HepG2 (cell line): ENCODE measurements around the gene TPRN. TPM values are rescaled to one million over a fixed set of nuclear protein-coding genes. Genes with fewer than 3 reads are reported as not detected.

Experiments used
- KLF16 ChIP-seq, 2 experiments: sonication (generic) in 1 of 2; formaldehyde crosslinking in 1 of 2; IDR thresholded peaks; 2 replicates each; pipeline versions ENCODE4 v1.6.1 to v1.8.0; 2016 to 2023; ENCODE audit warnings: missing genetic modification reagents in 2 of 2, missing compliant biosample characterization in 1 of 2
- KLF9 ChIP-seq: IDR thresholded peaks from 2 replicates; pipeline ENCODE4 v1.6.1; 2016; ENCODE audit warnings: low read depth
- NFYC ChIP-seq: IDR thresholded peaks from 2 replicates; pipeline ENCODE4 v1.6.1; 2016; ENCODE audit warnings: missing genetic modification reagents, missing compliant biosample characterization
- SPEN ChIP-seq: sonication (generic); formaldehyde crosslinking; IDR thresholded peaks from 2 replicates; pipeline ENCODE4 v1.5.1; 2020; ENCODE audit warnings: low read depth, mild to moderate bottlenecking, missing genetic modification reagents
- TP53 ChIP-seq: sonication (generic); formaldehyde crosslinking; conservative IDR thresholded peaks from 2 replicates; pipeline ENCODE4 v1.4.0; 2020; ENCODE audit warnings: missing genetic modification reagents
- ZBTB37 ChIP-seq: sonication (generic); formaldehyde crosslinking; IDR thresholded peaks from 2 replicates; pipeline ENCODE4 v1.4.0; 2020; ENCODE audit warnings: mild to moderate bottlenecking, missing genetic modification reagents
- ZNF556 ChIP-seq: sonication (generic); formaldehyde crosslinking; IDR thresholded peaks from 2 replicates; pipeline ENCODE4 v1.4.0; 2020; ENCODE audit warnings: mild to moderate bottlenecking, missing genetic modification reagents, borderline replicate concordance
- ZNF557 ChIP-seq: sonication (generic); formaldehyde crosslinking; IDR thresholded peaks from 2 replicates; pipeline ENCODE4 v1.4.0; 2020; ENCODE audit warnings: missing genetic modification reagents
- ZNF567 ChIP-seq: sonication (generic); formaldehyde crosslinking; IDR thresholded peaks from 2 replicates; pipeline ENCODE4 v1.8.1; 2023; ENCODE audit warnings: mild to moderate bottlenecking, missing genetic modification reagents, borderline replicate concordance
- polyA plus RNA-seq, 8 experiments: library from polyadenylated mRNA; depleted of rRNA in 3 of 8; stranded (reverse) in 7 of 8; unstranded in 1 of 8; fragments of >200 nt; fragmentation: Illumina TruSeq in 4 of 8; extraction: Trizol in 4 of 8; gene quantifications; 2 replicates each; pipeline versions ENCODE4 v1.2.1 to v1.2.3, GENCODE V29; 2011 to 2016; ENCODE audit warnings: low read depth in 4 of 8, missing spikeins in 1 of 8, mixed read lengths in 1 of 8; ENCODE audit not compliant: insufficient read depth in 1 of 8
- total RNA-seq, 5 experiments: library from RNA; depleted of rRNA; stranded (reverse); fragments of >200 nt; fragmentation: Illumina TruSeq; extraction: Trizol; gene quantifications; 2 replicates each; pipeline ENCODE4 v1.2.3, GENCODE V29; 2016; ENCODE audit warnings: low read depth in 1 of 5
- TF ChIP-seq, protein P1 (sequence below): sonication (generic); formaldehyde crosslinking; IDR thresholded peaks from 2 replicates; pipeline ENCODE4 v1.5.0; 2020; ENCODE audit warnings: mild to moderate bottlenecking, missing genetic modification reagents
- TF ChIP-seq, protein P2 (sequence below): sonication (generic); formaldehyde crosslinking; IDR thresholded peaks from 2 replicates; pipeline ENCODE4 v1.4.0; 2020; ENCODE audit warnings: mild to moderate bottlenecking, missing genetic modification reagents, borderline replicate concordance
- TF ChIP-seq, protein P3 (sequence below): sonication (generic); formaldehyde crosslinking; IDR thresholded peaks from 2 replicates; pipeline ENCODE4 v1.4.0; 2020; ENCODE audit warnings: low read depth, mild to moderate bottlenecking, missing genetic modification reagents
- TF ChIP-seq, protein P4 (sequence below), 2 experiments: sonication (generic) in 1 of 2; formaldehyde crosslinking in 1 of 2; IDR thresholded peaks; 2 replicates each; pipeline versions ENCODE4 v1.6.1 to v1.9.0; 2014 to 2022; ENCODE audit warnings: antibody characterized with exemption in 1 of 2, borderline replicate concordance in 1 of 2, inconsistent platforms in 1 of 2, low read depth in 1 of 2, missing genetic modification reagents in 1 of 2
- TF ChIP-seq, protein P5 (sequence below): sonication (generic); formaldehyde crosslinking; IDR thresholded peaks from 2 replicates; pipeline ENCODE4 v1.5.1; 2020; ENCODE audit warnings: missing genetic modification reagents, mild to moderate bottlenecking, borderline replicate concordance

TPRN gene
- total and polyA plus RNA-seq, 2 of the 13 experiments (the other 11 are each of a cell fraction or from before 2014, with no cell fraction given) = 10.1 to 19.2 TPM

- peak; percentile 78; the same call in 1 of the 2 replicates for TF ChIP-seq SPEN
- TF ChIP-seq KLF9 (CRISPR knock-in tag) = no peak
- TF ChIP-seq TP53 = no peak
- TF ChIP-seq, protein P1, sequence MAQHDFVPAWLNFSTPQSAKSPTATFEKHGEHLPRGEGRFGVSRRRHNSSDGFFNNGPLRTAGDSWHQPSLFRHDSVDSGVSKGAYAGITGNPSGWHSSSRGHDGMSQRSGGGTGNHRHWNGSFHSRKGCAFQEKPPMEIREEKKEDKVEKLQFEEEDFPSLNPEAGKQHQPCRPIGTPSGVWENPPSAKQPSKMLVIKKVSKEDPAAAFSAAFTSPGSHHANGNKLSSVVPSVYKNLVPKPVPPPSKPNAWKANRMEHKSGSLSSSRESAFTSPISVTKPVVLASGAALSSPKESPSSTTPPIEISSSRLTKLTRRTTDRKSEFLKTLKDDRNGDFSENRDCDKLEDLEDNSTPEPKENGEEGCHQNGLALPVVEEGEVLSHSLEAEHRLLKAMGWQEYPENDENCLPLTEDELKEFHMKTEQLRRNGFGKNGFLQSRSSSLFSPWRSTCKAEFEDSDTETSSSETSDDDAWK (CRISPR knock-in tag) = no peak
- peak in 1 of 2 experiments; percentile 40; a peak in 1 of 4 replicates for TF ChIP-seq KLF16 (CRISPR knock-in tag; IDR thresholded peaks at IDR 0.05)
- TF ChIP-seq, protein P2, sequence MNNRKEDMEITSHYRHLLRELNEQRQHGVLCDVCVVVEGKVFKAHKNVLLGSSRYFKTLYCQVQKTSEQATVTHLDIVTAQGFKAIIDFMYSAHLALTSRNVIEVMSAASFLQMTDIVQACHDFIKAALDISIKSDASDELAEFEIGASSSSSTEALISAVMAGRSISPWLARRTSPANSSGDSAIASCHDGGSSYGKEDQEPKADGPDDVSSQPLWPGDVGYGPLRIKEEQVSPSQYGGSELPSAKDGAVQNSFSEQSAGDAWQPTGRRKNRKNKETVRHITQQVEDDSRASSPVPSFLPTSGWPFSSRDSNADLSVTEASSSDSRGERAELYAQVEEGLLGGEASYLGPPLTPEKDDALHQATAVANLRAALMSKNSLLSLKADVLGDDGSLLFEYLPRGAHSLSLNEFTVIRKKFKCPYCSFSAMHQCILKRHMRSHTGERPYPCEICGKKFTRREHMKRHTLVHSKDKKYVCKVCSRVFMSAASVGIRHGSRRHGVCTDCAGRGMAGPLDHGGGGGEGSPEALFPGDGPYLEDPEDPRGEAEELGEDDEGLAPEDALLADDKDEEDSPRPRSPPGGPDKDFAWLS = no peak
- TF ChIP-seq NFYC (CRISPR knock-in tag) = no peak
- TF ChIP-seq, protein P3, sequence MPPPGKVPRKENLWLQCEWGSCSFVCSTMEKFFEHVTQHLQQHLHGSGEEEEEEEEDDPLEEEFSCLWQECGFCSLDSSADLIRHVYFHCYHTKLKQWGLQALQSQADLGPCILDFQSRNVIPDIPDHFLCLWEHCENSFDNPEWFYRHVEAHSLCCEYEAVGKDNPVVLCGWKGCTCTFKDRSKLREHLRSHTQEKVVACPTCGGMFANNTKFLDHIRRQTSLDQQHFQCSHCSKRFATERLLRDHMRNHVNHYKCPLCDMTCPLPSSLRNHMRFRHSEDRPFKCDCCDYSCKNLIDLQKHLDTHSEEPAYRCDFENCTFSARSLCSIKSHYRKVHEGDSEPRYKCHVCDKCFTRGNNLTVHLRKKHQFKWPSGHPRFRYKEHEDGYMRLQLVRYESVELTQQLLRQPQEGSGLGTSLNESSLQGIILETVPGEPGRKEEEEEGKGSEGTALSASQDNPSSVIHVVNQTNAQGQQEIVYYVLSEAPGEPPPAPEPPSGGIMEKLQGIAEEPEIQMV (CRISPR knock-in tag) = no peak; the same call in 1 of the 2 replicates
- TF ChIP-seq, protein P4, sequence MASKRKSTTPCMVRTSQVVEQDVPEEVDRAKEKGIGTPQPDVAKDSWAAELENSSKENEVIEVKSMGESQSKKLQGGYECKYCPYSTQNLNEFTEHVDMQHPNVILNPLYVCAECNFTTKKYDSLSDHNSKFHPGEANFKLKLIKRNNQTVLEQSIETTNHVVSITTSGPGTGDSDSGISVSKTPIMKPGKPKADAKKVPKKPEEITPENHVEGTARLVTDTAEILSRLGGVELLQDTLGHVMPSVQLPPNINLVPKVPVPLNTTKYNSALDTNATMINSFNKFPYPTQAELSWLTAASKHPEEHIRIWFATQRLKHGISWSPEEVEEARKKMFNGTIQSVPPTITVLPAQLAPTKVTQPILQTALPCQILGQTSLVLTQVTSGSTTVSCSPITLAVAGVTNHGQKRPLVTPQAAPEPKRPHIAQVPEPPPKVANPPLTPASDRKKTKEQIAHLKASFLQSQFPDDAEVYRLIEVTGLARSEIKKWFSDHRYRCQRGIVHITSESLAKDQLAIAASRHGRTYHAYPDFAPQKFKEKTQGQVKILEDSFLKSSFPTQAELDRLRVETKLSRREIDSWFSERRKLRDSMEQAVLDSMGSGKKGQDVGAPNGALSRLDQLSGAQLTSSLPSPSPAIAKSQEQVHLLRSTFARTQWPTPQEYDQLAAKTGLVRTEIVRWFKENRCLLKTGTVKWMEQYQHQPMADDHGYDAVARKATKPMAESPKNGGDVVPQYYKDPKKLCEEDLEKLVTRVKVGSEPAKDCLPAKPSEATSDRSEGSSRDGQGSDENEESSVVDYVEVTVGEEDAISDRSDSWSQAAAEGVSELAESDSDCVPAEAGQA (IDR thresholded peaks at IDR 0.05; ENCODE audit: low read depth) = no peak
- TF ChIP-seq, protein P4 (CRISPR knock-in tag; IDR thresholded peaks at IDR 0.05; ENCODE audit: borderline replicate concordance) = peak; percentile 53; the same call in 1 of the 2 replicates
- TF ChIP-seq ZNF567 (CRISPR knock-in tag) = no peak
- no peak for TF ChIP-seq ZBTB37 (CRISPR knock-in tag)
- peak; percentile 89 for TF ChIP-seq ZNF557 (CRISPR knock-in tag)
- TF ChIP-seq, protein P5, sequence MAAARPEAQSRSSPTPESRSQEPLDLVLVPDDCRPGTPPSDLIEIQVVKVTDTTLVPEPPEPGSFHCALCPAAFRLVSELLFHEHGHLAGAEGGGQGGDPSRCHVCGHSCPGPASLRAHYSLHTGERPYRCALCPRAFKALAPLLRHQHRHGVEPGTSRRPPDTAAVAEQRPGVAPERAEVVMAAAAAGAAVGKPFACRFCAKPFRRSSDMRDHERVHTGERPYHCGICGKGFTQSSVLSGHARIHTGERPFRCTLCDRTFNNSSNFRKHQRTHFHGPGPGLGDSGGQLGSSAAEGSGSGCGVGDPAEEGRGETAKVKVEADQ (CRISPR knock-in tag) = peak; percentile 55; the same call in 1 of the 2 replicates
- 0 out of 2 replicates have a peak, but pooled peaks have one; percentile 17 for TF ChIP-seq ZNF556 (CRISPR knock-in tag)
Measured at GRCh38 chr9:137240318-137240840, 39.8 kb upstream of the TPRN start (continued).
